ENCODE results near the gene ITGA7. TPM values are rescaled to one million over a fixed set of nuclear protein-coding genes. Genes with fewer than 3 reads are reported as not detected.

ITGA7 gene
- total RNA-seq, 1 experiment from 2014 or later = 2.5 TPM

DNA sequence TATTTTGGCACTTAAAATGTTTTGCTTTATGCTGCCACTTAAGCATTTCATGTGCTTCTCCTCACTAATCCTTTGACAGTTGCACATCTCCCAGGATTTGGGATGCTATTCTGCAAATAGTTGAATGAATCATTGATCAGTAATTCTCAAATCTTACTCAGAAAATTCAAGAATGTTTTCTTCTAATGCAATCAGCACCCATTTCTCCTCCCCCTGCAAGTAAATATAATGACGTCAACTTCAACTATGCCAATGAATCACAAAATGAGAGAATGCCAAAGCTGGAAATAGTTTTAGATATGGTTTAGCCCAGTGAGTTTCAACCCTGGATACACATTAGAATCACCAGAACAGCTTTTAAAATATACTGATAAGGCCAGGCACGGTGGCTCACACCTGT lies 6.0 kb upstream of the ITGA7 start:
- no TSS peak for BruUV-seq (replicated peaks)
- DNase-seq (ENCODE audit: low read depth, low spot score) (no peak), ATAC-seq (no peak)
- Histone ChIP-seq H3K4me3 (ENCODE audit: low read depth in 2 of 2, low read length in 2 of 2) (no peak overlapping the region), H3K27me3 (ENCODE audit: control insufficient read depth, insufficient read depth, low read length) (peaks cover 7% of the 10 kb centered on the region), H3K4me1 (ENCODE audit: control insufficient read depth, insufficient read depth, low read length) (peaks cover 20% of the 10 kb centered on the region), H3K9me3 (ENCODE audit: control insufficient read depth, insufficient read depth, low read depth, low read length) (no peaks in the 10 kb centered on the region), H3K36me3 (ENCODE audit: control insufficient read depth, insufficient read depth, low read length) (no peaks in the 10 kb centered on the region), H3K27ac (ENCODE audit: low read length) (no peak overlapping the region)
- POLR2A ChIA-PET = no interaction called here
- in situ Hi-C loops (cut with HindIII; ENCODE audit: low pct_unique_long_range_greater_than_20kb, low sequenced_read_pairs) = no loop called here
- intact Hi-C loops (cut with micrococcal nuclease; ENCODE audit: unreplicated experiment) = no loop called here
- CTCF ChIA-PET = no interaction called here
- TF ChIP-seq CTCF (IDR thresholded peaks at IDR 0.05) = no peak
- no peak for TF ChIP-seq POLR2AphosphoS5 (IDR thresholded peaks at IDR 0.05; ENCODE audit: low read depth, low read length)
- TF ChIP-seq SIN3A (IDR thresholded peaks at IDR 0.05; ENCODE audit: borderline replicate concordance, insufficient read depth, low read depth, low read length) = no peak
- TF ChIP-seq, protein P1, sequence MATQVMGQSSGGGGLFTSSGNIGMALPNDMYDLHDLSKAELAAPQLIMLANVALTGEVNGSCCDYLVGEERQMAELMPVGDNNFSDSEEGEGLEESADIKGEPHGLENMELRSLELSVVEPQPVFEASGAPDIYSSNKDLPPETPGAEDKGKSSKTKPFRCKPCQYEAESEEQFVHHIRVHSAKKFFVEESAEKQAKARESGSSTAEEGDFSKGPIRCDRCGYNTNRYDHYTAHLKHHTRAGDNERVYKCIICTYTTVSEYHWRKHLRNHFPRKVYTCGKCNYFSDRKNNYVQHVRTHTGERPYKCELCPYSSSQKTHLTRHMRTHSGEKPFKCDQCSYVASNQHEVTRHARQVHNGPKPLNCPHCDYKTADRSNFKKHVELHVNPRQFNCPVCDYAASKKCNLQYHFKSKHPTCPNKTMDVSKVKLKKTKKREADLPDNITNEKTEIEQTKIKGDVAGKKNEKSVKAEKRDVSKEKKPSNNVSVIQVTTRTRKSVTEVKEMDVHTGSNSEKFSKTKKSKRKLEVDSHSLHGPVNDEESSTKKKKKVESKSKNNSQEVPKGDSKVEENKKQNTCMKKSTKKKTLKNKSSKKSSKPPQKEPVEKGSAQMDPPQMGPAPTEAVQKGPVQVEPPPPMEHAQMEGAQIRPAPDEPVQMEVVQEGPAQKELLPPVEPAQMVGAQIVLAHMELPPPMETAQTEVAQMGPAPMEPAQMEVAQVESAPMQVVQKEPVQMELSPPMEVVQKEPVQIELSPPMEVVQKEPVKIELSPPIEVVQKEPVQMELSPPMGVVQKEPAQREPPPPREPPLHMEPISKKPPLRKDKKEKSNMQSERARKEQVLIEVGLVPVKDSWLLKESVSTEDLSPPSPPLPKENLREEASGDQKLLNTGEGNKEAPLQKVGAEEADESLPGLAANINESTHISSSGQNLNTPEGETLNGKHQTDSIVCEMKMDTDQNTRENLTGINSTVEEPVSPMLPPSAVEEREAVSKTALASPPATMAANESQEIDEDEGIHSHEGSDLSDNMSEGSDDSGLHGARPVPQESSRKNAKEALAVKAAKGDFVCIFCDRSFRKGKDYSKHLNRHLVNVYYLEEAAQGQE (IDR thresholded peaks at IDR 0.05; ENCODE audit: insufficient read depth in 1 of 2, low read depth in 2 of 2, low read length in 1 of 2) = no peak
- TF ChIP-seq TCF7L2 (IDR thresholded peaks at IDR 0.05; ENCODE audit: low read depth, low read length) = no peak

- POLR2A ChIA-PET = no interaction called here
- BruUV-seq (replicated peaks) = no TSS peak
- TF ChIP-seq POLR2AphosphoS5 (IDR thresholded peaks at IDR 0.05; ENCODE audit: low read depth, low read length) = no peak
- CTCF ChIA-PET = no interaction called here
- Histone ChIP-seq H3K4me3 (ENCODE audit: low read depth in 2 of 2, low read length in 2 of 2) (no peak overlapping the region), H3K9me3 (ENCODE audit: control insufficient read depth, insufficient read depth, low read depth, low read length) (no peaks in the 10 kb centered on the region), H3K27ac (ENCODE audit: low read length) (no peak overlapping the region), H3K27me3 (ENCODE audit: control insufficient read depth, insufficient read depth, low read length) (peaks cover 11% of the 10 kb centered on the region), H3K36me3 (ENCODE audit: control insufficient read depth, insufficient read depth, low read length) (no peaks in the 10 kb centered on the region), H3K4me1 (ENCODE audit: control insufficient read depth, insufficient read depth, low read length) (peaks cover 19% of the 10 kb centered on the region)
- no peak for DNase-seq (ENCODE audit: low read depth, low spot score)
- in situ Hi-C loops (cut with HindIII; ENCODE audit: low pct_unique_long_range_greater_than_20kb, low sequenced_read_pairs) = no loop called here
- ATAC-seq = no peak
- intact Hi-C loops (cut with micrococcal nuclease; ENCODE audit: unreplicated experiment) = no loop called here
Observed at GRCh38 chr12:55712700-55713415, 5.2 kb upstream of the ITGA7 start.

- no TSS peak for BruUV-seq (replicated peaks)
- ATAC-seq (no peak), DNase-seq (ENCODE audit: low read depth, low spot score) (no peak)
- no peak overlapping the region for H3K4me3 ChIP-seq (ENCODE audit: low read depth in 2 of 2, low read length in 2 of 2)
- H3K4me1 ChIP-seq (ENCODE audit: control insufficient read depth, insufficient read depth, low read length) = peaks cover 10% of the 10 kb centered on the region
- TF ChIP-seq, protein P1 (IDR thresholded peaks at IDR 0.05; ENCODE audit: insufficient read depth in 1 of 2, low read depth in 2 of 2, low read length in 1 of 2) = no peak
- TF ChIP-seq TCF7L2 (IDR thresholded peaks at IDR 0.05; ENCODE audit: low read depth, low read length) (no peak), POLR2AphosphoS5 (IDR thresholded peaks at IDR 0.05; ENCODE audit: low read depth, low read length) (no peak), CTCF (IDR thresholded peaks at IDR 0.05) (no peak), SIN3A (IDR thresholded peaks at IDR 0.05; ENCODE audit: borderline replicate concordance, insufficient read depth, low read depth, low read length) (no peak)
- no peaks in the 10 kb centered on the region for H3K36me3 ChIP-seq (ENCODE audit: control insufficient read depth, insufficient read depth, low read length)
- peaks cover 11% of the 10 kb centered on the region for H3K27me3 ChIP-seq (ENCODE audit: control insufficient read depth, insufficient read depth, low read length)
- H3K9me3 ChIP-seq (ENCODE audit: control insufficient read depth, insufficient read depth, low read depth, low read length) = no peaks in the 10 kb centered on the region
- ChIA-PET POLR2A (no interaction called here), CTCF (interaction anchor here (0.7 kb wide), 1 partner anchor 45 kb away, joined by 3 read pairs; no protein-coding TSS in a partner anchor)
- in situ Hi-C loops (cut with HindIII; ENCODE audit: low pct_unique_long_range_greater_than_20kb, low sequenced_read_pairs) = no loop called here
- intact Hi-C loops (cut with micrococcal nuclease; ENCODE audit: unreplicated experiment) = no loop called here
- H3K27ac ChIP-seq (ENCODE audit: low read length) = no peak overlapping the region
Observed at GRCh38 chr12:55711786-55712553, 4.3 kb upstream of the ITGA7 start.

Data from Panc1 (cell line).